Measurements from ENCODE around the gene SOS1. TPM values are rescaled to one million over a fixed set of nuclear protein-coding genes. Genes with fewer than 3 reads are reported as not detected.
"Not testable (repeated sequence)": the region's sequence is repeated elsewhere in the genome, so short reads cannot be mapped to it uniquely, and the experiment has no call there.

Gene SOS1
- total RNA-seq, 1 donor from 2014 or later = 58.2 TPM

DNA sequence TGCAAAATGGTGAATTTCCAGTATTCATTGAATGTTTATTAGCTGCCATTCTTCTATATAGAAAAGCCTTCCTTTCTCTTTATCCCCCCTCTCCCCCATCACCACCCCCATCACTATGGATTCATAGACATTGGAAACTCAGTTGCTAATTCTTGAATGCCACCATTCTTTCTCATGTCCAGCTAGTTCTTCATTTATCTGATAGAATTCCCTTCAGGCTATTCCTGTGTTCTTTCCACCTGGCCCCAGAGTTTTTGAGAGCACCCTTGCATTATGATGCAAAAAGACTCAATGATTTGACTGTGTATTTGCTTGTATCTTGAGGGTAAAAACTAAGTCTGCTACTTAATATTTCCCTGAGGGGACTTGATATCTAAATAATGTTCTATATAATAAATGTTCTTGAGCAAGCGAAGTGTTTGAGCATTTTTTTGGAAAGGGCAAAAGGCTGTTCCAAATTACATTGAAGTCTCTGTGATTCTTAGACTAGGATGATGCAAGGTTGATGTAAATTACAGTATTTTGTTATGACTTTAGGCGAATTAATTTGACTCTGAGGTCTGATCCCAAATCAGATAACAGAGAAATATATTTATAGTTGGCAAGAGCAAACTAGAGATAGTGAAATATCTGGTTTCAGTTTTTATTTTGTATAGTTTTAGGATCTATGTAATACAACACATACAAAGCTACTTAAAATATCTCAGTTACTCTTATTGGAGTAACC is 18.8 kb upstream of the SOS1 start:
- DNase-seq (ENCODE audit: low spot score) = no peak

- DNase-seq (ENCODE audit: low spot score) = peak; percentile 51
Measured at GRCh38 chr2:39138837-39139211, 18.0 kb upstream of the SOS1 start.

- DNase-seq (ENCODE audit: low spot score) = not testable (repeated sequence)
Measured at GRCh38 chr2:39138187-39138836, 17.5 kb upstream of the SOS1 start.

DNA sequence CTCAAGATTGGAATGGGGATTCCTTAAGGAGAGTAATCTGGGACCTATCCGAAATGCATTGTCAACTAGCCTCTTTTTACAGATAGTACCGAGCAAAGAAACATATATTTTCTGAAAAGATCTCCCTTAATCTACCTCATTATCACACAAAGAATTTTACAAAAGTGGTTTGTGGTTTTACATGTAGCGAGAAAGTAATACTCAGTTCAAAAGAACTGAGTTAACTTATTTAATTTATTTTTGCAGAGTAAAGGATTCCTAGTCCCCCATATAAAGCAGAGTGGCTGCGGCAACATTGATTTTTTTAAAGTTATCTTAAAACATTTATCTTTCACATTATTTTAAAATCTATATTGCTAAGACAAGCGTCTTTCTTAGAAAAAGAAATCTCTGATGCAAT is 15.9 kb upstream of the SOS1 start:
- DNase-seq (ENCODE audit: low spot score) = no peak

DNA sequence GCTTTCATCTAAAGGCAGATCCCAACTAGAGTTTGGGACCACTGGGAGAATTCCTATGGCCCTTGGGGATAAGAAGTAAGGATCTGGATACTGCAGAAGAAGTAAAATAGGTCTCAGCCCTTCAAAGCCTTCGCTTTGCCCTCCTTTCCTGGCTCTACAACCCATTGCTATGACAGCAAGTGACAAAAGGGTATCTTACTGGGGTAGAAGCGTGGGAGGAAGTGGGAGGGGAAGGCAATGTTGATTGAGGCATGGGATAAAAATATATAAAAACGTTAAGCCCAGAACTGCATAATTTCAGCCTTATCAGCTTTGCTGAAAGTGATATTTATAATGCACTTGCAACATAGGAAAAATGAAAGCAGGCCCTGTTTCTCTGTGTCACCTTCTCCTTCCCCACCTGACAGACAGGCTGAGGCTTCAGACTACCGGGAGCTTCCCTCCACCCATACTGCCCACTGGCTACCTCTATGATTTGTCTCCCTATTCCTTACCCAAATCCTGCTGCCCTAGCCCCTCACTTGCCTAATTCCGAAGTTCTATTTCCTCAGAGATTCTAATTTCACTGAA is 14.9 kb upstream of the SOS1 start:
- no peak for DNase-seq (ENCODE audit: low spot score)

- peak; percentile 51 for DNase-seq (ENCODE audit: low spot score)
Measured at GRCh38 chr2:39133215-39133851, 12.5 kb upstream of the SOS1 start.

DNA sequence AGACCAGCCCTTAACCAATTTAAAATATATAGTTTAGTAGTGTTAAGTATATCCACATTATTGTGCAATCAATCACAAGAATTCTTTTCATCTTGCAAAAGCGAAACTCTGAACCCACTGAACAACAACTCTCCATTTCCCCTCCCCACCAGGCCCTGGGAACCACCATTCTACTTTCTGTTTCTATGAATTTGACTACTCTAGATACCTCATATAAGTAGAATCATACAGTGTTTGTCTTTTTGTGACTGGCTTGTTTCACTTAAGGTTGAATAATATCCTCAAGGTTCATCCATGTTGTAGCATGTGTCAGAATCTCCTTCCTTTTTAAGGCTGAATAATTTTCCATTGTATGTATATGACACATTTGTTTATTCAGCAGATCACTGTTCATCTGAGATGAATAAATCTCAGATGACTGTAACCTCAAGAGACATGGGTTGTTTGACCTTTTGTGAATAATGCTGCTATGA is 8.1 kb upstream of the SOS1 start:
- no peak for DNase-seq (ENCODE audit: low spot score)

GRCh38 chr2:39127973-39128372 is 7.1 kb upstream of the SOS1 start:
- no peak for DNase-seq (ENCODE audit: low spot score)

DNA sequence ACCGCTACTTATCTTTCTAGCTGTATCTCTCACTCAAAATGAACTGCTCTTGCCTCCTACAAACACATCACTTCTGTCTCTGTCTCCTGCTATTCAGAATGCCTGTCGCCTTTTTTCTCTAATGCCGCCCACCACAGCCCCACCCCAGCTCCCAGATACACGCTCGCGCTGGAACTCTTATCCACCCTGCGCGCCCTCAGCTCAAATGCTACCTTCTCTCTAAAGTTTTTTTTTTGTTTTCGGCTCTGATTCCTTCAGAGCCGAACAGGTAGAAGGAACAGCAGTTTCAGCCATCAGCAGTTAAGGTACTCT is 3.9 kb upstream of the SOS1 start:
- DNase-seq (ENCODE audit: low spot score) = no peak

- peak; percentile 98 for DNase-seq (ENCODE audit: low spot score)
Measured at GRCh38 chr2:39124000-39124745, 3.3 kb upstream of the SOS1 start.

DNA sequence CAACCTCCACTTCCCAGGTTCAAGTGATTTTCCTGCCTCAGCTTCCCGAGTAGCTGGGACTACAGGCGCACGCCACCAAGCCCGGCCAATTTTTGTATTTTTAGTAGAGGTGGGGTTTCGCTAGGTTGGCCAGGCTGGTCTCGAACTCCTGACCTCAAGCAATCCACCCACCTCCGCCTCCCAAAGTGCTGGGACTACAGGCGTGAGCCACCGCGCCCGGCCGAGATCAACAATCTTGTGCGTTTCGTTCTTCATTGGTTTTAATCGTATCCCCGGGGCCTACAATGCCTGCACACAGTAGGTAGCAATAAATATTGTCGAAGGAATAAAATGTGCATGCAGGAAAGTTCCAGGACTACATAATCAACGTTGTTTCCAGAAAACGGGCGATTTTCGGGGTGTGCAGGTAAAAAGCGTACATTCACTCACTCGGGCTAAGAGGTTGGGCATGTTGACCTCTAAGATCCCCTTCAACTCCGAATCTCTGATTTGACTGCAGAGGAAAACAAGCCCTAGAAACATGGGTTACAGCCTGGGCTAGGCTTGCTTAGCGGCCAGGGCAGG is 2.7 kb upstream of the SOS1 start:
- no peak for DNase-seq (ENCODE audit: low spot score)

DNA sequence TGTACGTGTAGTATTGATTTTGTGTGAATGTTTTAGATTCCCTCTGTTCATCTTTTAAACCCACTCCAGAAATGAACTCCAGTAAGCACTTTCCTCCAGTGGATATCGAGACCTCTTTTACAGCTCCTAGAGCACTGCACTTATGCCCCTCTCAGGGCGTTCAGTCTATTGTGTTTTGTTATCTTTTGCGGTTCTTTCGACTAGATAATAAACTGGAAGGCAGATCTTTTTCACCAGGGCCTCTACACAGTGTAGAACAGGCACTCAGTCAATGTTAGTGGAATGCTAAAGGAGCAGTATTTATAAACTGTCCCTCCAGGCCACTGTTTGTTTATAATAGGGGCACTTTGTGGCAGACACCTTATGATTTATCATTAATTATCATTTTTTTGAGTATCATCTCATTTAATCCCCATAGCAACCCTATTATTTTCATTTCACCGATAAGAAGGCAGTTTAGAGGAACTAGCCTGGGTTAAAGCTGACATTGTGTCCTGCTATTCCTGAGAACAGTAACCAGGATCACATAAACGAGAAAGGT is 742 bp upstream of the SOS1 start:
- DNase-seq (ENCODE audit: low spot score) = no peak

GRCh38 chr2:39120521-39120770 is 405 bp downstream of the SOS1 start:
- DNase-seq (ENCODE audit: low spot score) = no peak

GRCh38 chr2:39119732-39120520 is 925 bp downstream of the SOS1 start:
- DNase-seq (ENCODE audit: low spot score) = no peak

GRCh38 chr2:39118786-39119499 is 1.9 kb downstream of the SOS1 start:
- no peak for DNase-seq (ENCODE audit: low spot score)

- no peak for DNase-seq (ENCODE audit: low spot score)
Measured at GRCh38 chr2:39115556-39115955, 5.3 kb downstream of the SOS1 start.

GRCh38 chr2:39114771-39115170 is 6.1 kb downstream of the SOS1 start:
- DNase-seq (ENCODE audit: low spot score) = no peak

DNA sequence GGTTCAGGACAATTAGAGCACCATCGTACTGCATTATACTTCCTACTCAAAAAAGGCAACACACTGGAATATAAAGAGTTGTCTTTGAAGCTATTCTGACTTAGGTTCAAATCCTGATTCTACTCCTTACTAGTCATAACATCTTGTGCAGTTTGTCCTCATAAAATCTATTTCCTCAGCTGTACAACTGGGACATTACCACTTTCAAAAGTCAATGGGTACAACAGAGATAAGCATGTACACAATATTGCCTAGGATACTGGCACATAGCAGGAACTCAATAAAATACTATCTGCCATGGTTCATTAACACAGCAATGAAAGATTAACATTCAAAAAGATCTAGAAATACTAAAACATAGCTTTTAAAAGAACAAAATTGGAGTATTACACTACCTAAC is 11.3 kb downstream of the SOS1 start:
- no peak for DNase-seq (ENCODE audit: low spot score)

DNA sequence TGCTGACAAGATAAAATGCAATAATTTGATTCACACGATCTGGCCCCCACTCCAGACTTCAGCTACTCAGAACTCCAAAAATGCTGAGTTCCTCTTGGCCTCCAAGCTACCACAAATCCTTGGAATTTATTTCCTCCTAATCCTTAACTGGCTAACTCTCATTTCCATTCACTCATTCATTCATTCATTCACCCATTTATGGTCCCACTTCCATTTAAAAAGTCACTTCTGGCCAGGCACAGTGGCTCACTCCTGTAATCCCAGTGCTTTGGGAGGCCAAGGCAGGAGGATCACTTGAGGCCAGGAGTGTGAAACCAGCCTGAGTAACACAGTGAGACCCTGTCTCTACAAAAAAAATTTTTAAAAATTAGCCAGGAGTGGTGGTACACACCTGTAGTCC is 12.5 kb downstream of the SOS1 start:
- no peak for DNase-seq (ENCODE audit: low spot score)

GRCh38 chr2:39107724-39108273 is 13.1 kb downstream of the SOS1 start:
- no peak for DNase-seq (ENCODE audit: low spot score)

All from mesenteric fat pad (tissue), 1 donor.